ENCODE measurements around the gene CSTF3. TPM values are rescaled to one million over a fixed set of nuclear protein-coding genes. Genes with fewer than 3 reads are reported as not detected.
A peak's percentile ranks its signal among the peaks of the same experiment; 100 is the strongest.

Gene CSTF3
- total RNA-seq = 10 to 100 TPM; 27.3 to 29.6 (median 28.0) TPM

GRCh38 chr11:33161120-33162005 lies at the start of gene CSTF3:
TSS of gene CSTF3 (minus strand) at chr11:33161480. CDS start at chr11:33161325, 155 bp downstream.
- Mint-ChIP-seq H3K36me3 (ENCODE audit: insufficient read depth) (peaks cover 15% of the 10 kb centered on the region), H3K4me1 (ENCODE audit: low read depth) (peaks cover 38% of the 10 kb centered on the region)

GRCh38 chr11:33208150-33208549 lies 46.9 kb upstream of the CSTF3 start:
- no peaks in the 10 kb centered on the region for H3K9me3 Mint-ChIP-seq
- no peaks in the 10 kb centered on the region for H3K36me3 Mint-ChIP-seq (ENCODE audit: insufficient read depth)
- H3K27me3 Mint-ChIP-seq (ENCODE audit: low read depth) = no peaks in the 10 kb centered on the region
- DNase-seq (no peak), ATAC-seq (no peak)
- no peaks in the 10 kb centered on the region for H3K4me1 Mint-ChIP-seq (ENCODE audit: low read depth)
- no peak overlapping the region for H3K4me3 Mint-ChIP-seq

More at GRCh38 chr11:33161120-33162005, at the start of gene CSTF3:
- DNase-seq = peak; percentile 96
- H3K27me3 Mint-ChIP-seq (ENCODE audit: low read depth) = no peaks in the 10 kb centered on the region
- ATAC-seq = peak; percentile 96 to 99
- H3K9me3 Mint-ChIP-seq = no peaks in the 10 kb centered on the region
- peak within 1 kb of the TSS; percentile 99 for H3K4me3 Mint-ChIP-seq

- Mint-ChIP-seq H3K9me3 (no peaks in the 10 kb centered on the region), H3K4me3 (no peak overlapping the region), H3K27me3 (ENCODE audit: low read depth) (no peaks in the 10 kb centered on the region), H3K36me3 (ENCODE audit: insufficient read depth) (no peaks in the 10 kb centered on the region), H3K4me1 (ENCODE audit: low read depth) (no peaks in the 10 kb centered on the region)
- no peak for ATAC-seq
- DNase-seq = no peak
Measured at GRCh38 chr11:33207408-33207985, 46.2 kb upstream of the CSTF3 start.

GRCh38 chr11:33197915-33198727 lies 36.8 kb upstream of the CSTF3 start:
- ATAC-seq (no peak), DNase-seq (no peak)
- Mint-ChIP-seq H3K4me1 (ENCODE audit: low read depth) (no peaks in the 10 kb centered on the region), H3K36me3 (ENCODE audit: insufficient read depth) (no peaks in the 10 kb centered on the region), H3K4me3 (no peak overlapping the region), H3K9me3 (no peaks in the 10 kb centered on the region), H3K27me3 (ENCODE audit: low read depth) (no peaks in the 10 kb centered on the region)

GRCh38 chr11:33195462-33196173 lies 34.3 kb upstream of the CSTF3 start:
- ATAC-seq (no peak), DNase-seq (no peak)
- no peaks in the 10 kb centered on the region for H3K27me3 Mint-ChIP-seq (ENCODE audit: low read depth)
- H3K4me3 Mint-ChIP-seq = no peak overlapping the region
- H3K9me3 Mint-ChIP-seq = no peaks in the 10 kb centered on the region
- no peaks in the 10 kb centered on the region for H3K4me1 Mint-ChIP-seq (ENCODE audit: low read depth)
- H3K36me3 Mint-ChIP-seq (ENCODE audit: insufficient read depth) = no peaks in the 10 kb centered on the region

GRCh38 chr11:33194455-33194854 lies 33.2 kb upstream of the CSTF3 start:
- H3K9me3 Mint-ChIP-seq = no peaks in the 10 kb centered on the region
- no peak for ATAC-seq
- no peaks in the 10 kb centered on the region for H3K27me3 Mint-ChIP-seq (ENCODE audit: low read depth)
- no peaks in the 10 kb centered on the region for H3K36me3 Mint-ChIP-seq (ENCODE audit: insufficient read depth)
- DNase-seq = no peak
- H3K4me1 Mint-ChIP-seq (ENCODE audit: low read depth) = no peaks in the 10 kb centered on the region
- no peak overlapping the region for H3K4me3 Mint-ChIP-seq

GRCh38 chr11:33191467-33191866 lies 30.2 kb upstream of the CSTF3 start:
- Mint-ChIP-seq H3K36me3 (ENCODE audit: insufficient read depth) (no peaks in the 10 kb centered on the region), H3K9me3 (no peaks in the 10 kb centered on the region), H3K4me1 (ENCODE audit: low read depth) (no peaks in the 10 kb centered on the region), H3K27me3 (ENCODE audit: low read depth) (no peaks in the 10 kb centered on the region), H3K4me3 (no peak overlapping the region)
- no peak for DNase-seq
- ATAC-seq = no peak

- DNase-seq (no peak), ATAC-seq (no peak)
- H3K27me3 Mint-ChIP-seq (ENCODE audit: low read depth) = no peaks in the 10 kb centered on the region
- no peak overlapping the region for H3K4me3 Mint-ChIP-seq
- H3K4me1 Mint-ChIP-seq (ENCODE audit: low read depth) = no peaks in the 10 kb centered on the region
- no peaks in the 10 kb centered on the region for H3K9me3 Mint-ChIP-seq
- H3K36me3 Mint-ChIP-seq (ENCODE audit: insufficient read depth) = no peaks in the 10 kb centered on the region
Measured at GRCh38 chr11:33187998-33188722, 26.9 kb upstream of the CSTF3 start.

GRCh38 chr11:33185756-33186155 lies 24.5 kb upstream of the CSTF3 start:
- no peak for ATAC-seq
- no peak for DNase-seq
- Mint-ChIP-seq H3K4me3 (no peak overlapping the region), H3K36me3 (ENCODE audit: insufficient read depth) (no peaks in the 10 kb centered on the region), H3K4me1 (ENCODE audit: low read depth) (no peaks in the 10 kb centered on the region), H3K9me3 (no peaks in the 10 kb centered on the region), H3K27me3 (ENCODE audit: low read depth) (no peaks in the 10 kb centered on the region)

GRCh38 chr11:33182246-33182878 lies 21.1 kb upstream of the CSTF3 start:
- ATAC-seq (no peak), DNase-seq (no peak)
- H3K27me3 Mint-ChIP-seq (ENCODE audit: low read depth) = no peaks in the 10 kb centered on the region
- H3K9me3 Mint-ChIP-seq = no peaks in the 10 kb centered on the region
- H3K36me3 Mint-ChIP-seq (ENCODE audit: insufficient read depth) = no peaks in the 10 kb centered on the region
- no peak overlapping the region for H3K4me3 Mint-ChIP-seq
- peaks cover 10% of the 10 kb centered on the region for H3K4me1 Mint-ChIP-seq (ENCODE audit: low read depth)

GRCh38 chr11:33179348-33179803 lies 18.1 kb upstream of the CSTF3 start:
- no peaks in the 10 kb centered on the region for H3K9me3 Mint-ChIP-seq
- no peaks in the 10 kb centered on the region for H3K27me3 Mint-ChIP-seq (ENCODE audit: low read depth)
- no peak overlapping the region for H3K4me3 Mint-ChIP-seq
- ATAC-seq (no peak), DNase-seq (no peak)
- no peaks in the 10 kb centered on the region for H3K36me3 Mint-ChIP-seq (ENCODE audit: insufficient read depth)
- peaks cover 10% of the 10 kb centered on the region for H3K4me1 Mint-ChIP-seq (ENCODE audit: low read depth)

GRCh38 chr11:33178443-33179180 lies 17.3 kb upstream of the CSTF3 start:
- no peak overlapping the region for H3K4me3 Mint-ChIP-seq
- H3K9me3 Mint-ChIP-seq = no peaks in the 10 kb centered on the region
- no peak for DNase-seq
- no peak for ATAC-seq
- H3K27me3 Mint-ChIP-seq (ENCODE audit: low read depth) = no peaks in the 10 kb centered on the region
- no peaks in the 10 kb centered on the region for H3K36me3 Mint-ChIP-seq (ENCODE audit: insufficient read depth)
- peaks cover 10% of the 10 kb centered on the region for H3K4me1 Mint-ChIP-seq (ENCODE audit: low read depth)

All from activated T-cell treated with anti-CD3 and anti-CD28 coated beads, Interleukin-2, amount 50 U/mL, for 4 hours (primary cell).